HepG2 (cell line): ENCODE data around the gene PPP2R5B. TPM values are rescaled to one million over a fixed set of nuclear protein-coding genes. Genes with fewer than 3 reads are reported as not detected.

Experiments used
- ATAC-seq: fragments of 200-7000 bp; cut with Tn5 transposase; 3 replicates; pipeline ENCODE4 v1.9.1; 2020; ENCODE audit warnings: mild to moderate bottlenecking, moderate library complexity
- BruUV-seq: library from RNA; stranded (reverse); fragments of 400-500 nt; replicated peaks from 2 replicates; lab custom pipeline; 2021; lab: Mats Ljungman, UMichigan
- CTCF ChIA-PET: fragments of 300-600 bp; formaldehyde crosslinking; extraction: SDS; loops from one replicate; lab custom pipeline; 2021; ENCODE audit warnings: low total read pairs, inconsistent platforms, low intra/inter-chr PET ratio; lab: Yijun Ruan, JAX
- POLR2A ChIA-PET: fragments of 350-600 bp; sonication (Branson Sonifier 250); formaldehyde crosslinking; loops from one replicate; lab custom pipeline; 2020; ENCODE audit warnings: antibody characterized with exemption, inconsistent platforms; lab: Yijun Ruan, JAX
- DNase-seq: peaks from one replicate; pipeline ENCODE4 v3.0.0-alpha.2; 2015; ENCODE audit warnings: low spot score
- FAIRE-seq: peaks from 3 replicates; lab custom pipeline; 2011; peaks lifted over from hg19 to GRCh38; lab: Jason Lieb, UNC
- H2AFZ ChIP-seq: one replicate; pipeline ENCODE4 v1.6.1; 2011; ENCODE audit warnings: low read length, inconsistent platforms
- H3K27ac ChIP-seq: fragments of 300-600 bp; 3 replicates; pipeline ENCODE4 v1.8.0; 2011; ENCODE audit warnings: mixed run types, mild to moderate bottlenecking, mixed read lengths, low read length, inconsistent platforms; ENCODE audit not compliant: insufficient read depth; ENCODE audit errors: extremely low read length
- H3K27me3 ChIP-seq, 2 experiments: fragments of 200-600 bp in 1 of 2; 2 replicates in 1 of 2; 3 replicates in 1 of 2; pipeline versions ENCODE4 v1.6.0 to v1.8.0; 2011; ENCODE audit warnings: low read length in 2 of 2, mild to moderate bottlenecking in 2 of 2, moderate library complexity in 2 of 2, inconsistent platforms in 1 of 2; ENCODE audit not compliant: insufficient read depth in 2 of 2, control insufficient read depth in 1 of 2
- H3K36me3 ChIP-seq, 2 experiments: fragments of 200-600 bp in 1 of 2; replicated peaks in 1 of 2; 2 replicates in 1 of 2; 3 replicates in 1 of 2; pipeline versions ENCODE4 v1.5.1 to v1.8.0; 2011; ENCODE audit warnings: low read length in 2 of 2, inconsistent platforms in 1 of 2; ENCODE audit not compliant: insufficient read depth in 2 of 2, control insufficient read depth in 1 of 2
- H3K4me1 ChIP-seq: 2 replicates; pipeline ENCODE4 v1.5.1; 2012; ENCODE audit warnings: low read length, inconsistent platforms; ENCODE audit not compliant: insufficient read depth
- H3K4me2 ChIP-seq: 2 replicates; pipeline ENCODE4 v1.6.0; 2011; ENCODE audit warnings: low read depth, low read length, inconsistent platforms
- H3K4me3 ChIP-seq, 3 experiments: fragments of 200-600 bp in 1 of 3; sonication (generic), shearing (Covaris generic) in 1 of 3; replicated peaks in 1 of 3; 2 replicates each; pipeline ENCODE4 v1.5.1; 2011 to 2016; ENCODE audit warnings: low read length in 3 of 3, inconsistent platforms in 2 of 3, low read depth in 2 of 3, mild to moderate bottlenecking in 2 of 3, control low read depth in 1 of 3, mixed read lengths in 1 of 3; ENCODE audit not compliant: insufficient read depth in 1 of 3
- H3K79me2 ChIP-seq: one replicate; pipeline ENCODE4 v1.6.1; 2011; ENCODE audit warnings: low read length, inconsistent platforms; ENCODE audit not compliant: insufficient read depth
- H3K9ac ChIP-seq: 2 replicates; pipeline ENCODE4 v1.6.0; 2011; ENCODE audit warnings: mild to moderate bottlenecking, low read depth, low read length, inconsistent platforms; ENCODE audit not compliant: insufficient read depth
- H3K9me3 ChIP-seq: 2 replicates; pipeline ENCODE4 v1.5.1; 2012; ENCODE audit warnings: mild to moderate bottlenecking, low read length
- H4K20me1 ChIP-seq: 2 replicates; pipeline ENCODE4 v1.6.0; 2011; ENCODE audit warnings: inconsistent platforms, mild to moderate bottlenecking, low read length, moderate library complexity; ENCODE audit not compliant: insufficient read depth
- CHD4 ChIP-seq: fragments of 200-600 bp; sonication (generic); IDR thresholded peaks from 2 replicates; pipeline ENCODE4 v1.7.0; 2017; ENCODE audit warnings: mild to moderate bottlenecking, low read length, borderline replicate concordance
- FOXP4 ChIP-seq: sonication (generic); formaldehyde crosslinking; IDR thresholded peaks from 2 replicates; pipeline ENCODE4 v1.4.0; 2020; ENCODE audit warnings: missing genetic modification reagents
- JARID2 ChIP-seq: sonication (generic); formaldehyde crosslinking; IDR thresholded peaks from 2 replicates; pipeline ENCODE4 v1.8.1; 2023; ENCODE audit warnings: missing genetic modification reagents, inconsistent platforms; ENCODE audit not compliant: insufficient replicate concordance
- KLF13 ChIP-seq: sonication (generic); formaldehyde crosslinking; IDR thresholded peaks from 2 replicates; pipeline ENCODE4 v1.4.0; 2020; ENCODE audit warnings: mild to moderate bottlenecking, missing genetic modification reagents
- PHF8 ChIP-seq: sonication (generic); formaldehyde crosslinking; IDR thresholded peaks from 2 replicates; pipeline ENCODE4 v1.5.0; 2020; ENCODE audit warnings: missing genetic modification reagents
- POLR2G ChIP-seq: fragments of 200-400 bp; formaldehyde crosslinking; IDR thresholded peaks from 2 replicates; pipeline ENCODE4 v1.6.1; 2018; ENCODE audit warnings: mild to moderate bottlenecking, low read depth, low read length, moderate library complexity
- RXRA ChIP-seq: sonication (generic); formaldehyde crosslinking; IDR thresholded peaks from 2 replicates; pipeline ENCODE4 v1.5.1; 2020; ENCODE audit warnings: missing genetic modification reagents
- SMAD3 ChIP-seq: sonication (generic); formaldehyde crosslinking; IDR thresholded peaks from 2 replicates; pipeline ENCODE4 v1.4.0; 2020; ENCODE audit warnings: missing genetic modification reagents
- TRIM24 ChIP-seq: sonication (generic); formaldehyde crosslinking; IDR thresholded peaks from 2 replicates; pipeline ENCODE4 v1.8.0; 2022; ENCODE audit warnings: mild to moderate bottlenecking, missing genetic modification reagents
- XRCC5 ChIP-seq: fragments of 200-400 bp; formaldehyde crosslinking; optimal IDR thresholded peaks from 2 replicates; pipeline ENCODE3; 2017; ENCODE audit warnings: mild to moderate bottlenecking, low read length
- ZBTB21 ChIP-seq: sonication (generic); formaldehyde crosslinking; IDR thresholded peaks from 2 replicates; pipeline ENCODE4 v1.4.0; 2020; ENCODE audit warnings: missing genetic modification reagents
- ZBTB38 ChIP-seq: sonication (generic); formaldehyde crosslinking; IDR thresholded peaks from 2 replicates; pipeline ENCODE4 v1.5.1; 2020; ENCODE audit warnings: mild to moderate bottlenecking, missing genetic modification reagents
- ZNF552 ChIP-seq: sonication (generic); formaldehyde crosslinking; IDR thresholded peaks from 2 replicates; pipeline ENCODE4 v1.9.0; 2022; ENCODE audit warnings: missing genetic modification reagents, mild to moderate bottlenecking, borderline replicate concordance
- ZNF629 ChIP-seq: sonication (generic); formaldehyde crosslinking; conservative IDR thresholded peaks from 2 replicates; pipeline ENCODE4 v1.5.0; 2020; ENCODE audit warnings: missing genetic modification reagents
- ZNF746 ChIP-seq: sonication (generic); formaldehyde crosslinking; IDR thresholded peaks from 2 replicates; pipeline ENCODE4 v1.8.0; 2022; ENCODE audit warnings: mild to moderate bottlenecking, missing genetic modification reagents
- ZNF800 ChIP-seq: sonication (generic); formaldehyde crosslinking; IDR thresholded peaks from 2 replicates; pipeline ENCODE4 v1.4.0; 2020; ENCODE audit warnings: missing genetic modification reagents
- ZNF841 ChIP-seq: sonication (generic); formaldehyde crosslinking; IDR thresholded peaks from 2 replicates; pipeline ENCODE4 v1.8.1; 2023; ENCODE audit warnings: missing genetic modification reagents, borderline replicate concordance
- ZSCAN31 ChIP-seq: sonication (generic); formaldehyde crosslinking; IDR thresholded peaks from 2 replicates; pipeline ENCODE4 v1.5.0; 2020; ENCODE audit warnings: low read depth, mild to moderate bottlenecking, missing genetic modification reagents
- WGBS: methylation state at CpG from one replicate; pipeline ENCODE4 v1.1.6; 2017; ENCODE audit warnings: low lambda C conversion rate; 5-methylcytosine and 5-hydroxymethylcytosine counted together
- in situ Hi-C: cut with HindIII; loops from 2 replicates; pipeline ENCODE4 v1.10.0; 2017; ENCODE audit warnings: low pct_unique_long_range_greater_than_20kb; ENCODE audit not compliant: extremely low pct_ligation_motif_present
- intact Hi-C: fragments of 100-400 bp; cut with micrococcal nuclease; formaldehyde crosslinking; loops from one replicate; pipeline ENCODE4 v1.10.0; 2022; ENCODE audit not compliant: unreplicated experiment
- polyA plus RNA-seq, 8 experiments: library from polyadenylated mRNA; depleted of rRNA in 3 of 8; stranded (reverse) in 7 of 8; unstranded in 1 of 8; fragments of >200 nt; fragmentation: Illumina TruSeq in 4 of 8; extraction: Trizol in 4 of 8; gene quantifications; 2 replicates each; pipeline versions ENCODE4 v1.2.1 to v1.2.3, GENCODE V29; 2011 to 2016; ENCODE audit warnings: low read depth in 4 of 8, missing spikeins in 1 of 8, mixed read lengths in 1 of 8; ENCODE audit not compliant: insufficient read depth in 1 of 8
- total RNA-seq, 5 experiments: library from RNA; depleted of rRNA; stranded (reverse); fragments of >200 nt; fragmentation: Illumina TruSeq; extraction: Trizol; gene quantifications; 2 replicates each; pipeline ENCODE4 v1.2.3, GENCODE V29; 2016; ENCODE audit warnings: low read depth in 1 of 5

Gene PPP2R5B
- total and polyA plus RNA-seq, 2 of the 13 experiments (the other 11 are each of a cell fraction or from before 2014, with no cell fraction given), result 2.3 to 8.3 TPM

- no peak for TF ChIP-seq ZNF552 (CRISPR knock-in tag)
- no peak for TF ChIP-seq ZSCAN31 (CRISPR knock-in tag)
Measured at GRCh38 chr11:64931290-64931689, 6.8 kb downstream of the PPP2R5B start (continued).

- no peak for DNase-seq
- TF ChIP-seq ZBTB21, result no peak
- TF ChIP-seq KLF13, result no peak
- TF ChIP-seq ZBTB38 (CRISPR knock-in tag), result no peak
- TF ChIP-seq FOXP4 (CRISPR knock-in tag), result no peak
- no peak for TF ChIP-seq POLR2G
- no peak for TF ChIP-seq TRIM24 (CRISPR knock-in tag)
- 0 out of 2 replicates have a peak, but pooled peaks have one; percentile 54 for TF ChIP-seq CHD4
- peak; percentile 86 for TF ChIP-seq ZNF629 (CRISPR knock-in tag)
- TF ChIP-seq ZNF841 (CRISPR knock-in tag), result no peak
- no peak for TF ChIP-seq SMAD3 (CRISPR knock-in tag)
- no peak for TF ChIP-seq RXRA
- TF ChIP-seq PHF8 (CRISPR knock-in tag), result no peak
- no peak for TF ChIP-seq JARID2 (CRISPR knock-in tag)
- TF ChIP-seq ZNF746, result no peak
- no peak for TF ChIP-seq XRCC5
- TF ChIP-seq ZNF800 (CRISPR knock-in tag), result no peak
- TF ChIP-seq, all 625 proteins: peak for 2
- no peak for ATAC-seq
- intact Hi-C loops, result no loop called here
- no peak for FAIRE-seq
- Histone ChIP-seq H3K4me1 (peaks cover 34% of the 10 kb centered on the region), H3K4me2 (no peak overlapping the region), H3K9me3 (no peaks in the 10 kb centered on the region), H3K27ac (no peak overlapping the region), H4K20me1 (no peaks in the 10 kb centered on the region), H3K79me2 (no peaks in the 10 kb centered on the region), H2AFZ (no peak overlapping the region), H3K36me3 (peaks cover 0 to 1% of the 10 kb centered on the region in 2 experiments; a peak in 1 of 5 replicates), H3K9ac (no peak overlapping the region), H3K4me3 (no peak overlapping the region), H3K27me3 (peaks cover 0 to 5% of the 10 kb centered on the region in 2 experiments; a peak in 1 of 5 replicates)
- in situ Hi-C loops, result no loop called here
- BruUV-seq, result no TSS peak
- ChIA-PET CTCF (no interaction called here), POLR2A (no interaction called here)
- WGBS, result 92% methylated on average over 5 of the region's 5 CpGs
Measured at GRCh38 chr11:64932324-64932723, 7.8 kb downstream of the PPP2R5B start.
